Activated T-cell treated with anti-CD3 and anti-CD28 coated beads, Interleukin-2, amount 50 U/mL, for 24 hours (primary cell): ENCODE data around the gene C21orf58.
"Not testable (repeated sequence)": the region's sequence is repeated elsewhere in the genome, so short reads cannot be mapped to it uniquely, and the experiment has no call there.

Source experiments
- DNase-seq: peaks from one replicate; pipeline ENCODE4 v3.0.0-alpha.2; 2020
- H3K27ac Mint-ChIP-seq: 2 replicates; pipeline ENCODE4 v1.8.0; 2020; ENCODE audit warnings: mild to moderate bottlenecking, mixed read lengths
- H3K27me3 Mint-ChIP-seq: 2 replicates; pipeline ENCODE4 v1.8.0; 2020; ENCODE audit warnings: mixed read lengths
- H3K36me3 Mint-ChIP-seq: 2 replicates; pipeline ENCODE4 v1.8.0; 2020; ENCODE audit warnings: low read depth, mixed read lengths
- H3K4me1 Mint-ChIP-seq: 2 replicates; pipeline ENCODE4 v1.8.0; 2020; ENCODE audit warnings: low read depth, mixed read lengths
- H3K4me3 Mint-ChIP-seq: 2 replicates; pipeline ENCODE4 v1.8.0; 2020; ENCODE audit warnings: mild to moderate bottlenecking, moderate library complexity, mixed read lengths
- H3K9me3 Mint-ChIP-seq: 2 replicates; pipeline ENCODE4 v1.8.0; 2020; ENCODE audit warnings: mixed read lengths

The C21orf58 gene

GRCh38 chr21:46323227-46323709, 402 bp downstream of the C21orf58 start:
- Mint-ChIP-seq H3K9me3 (no peaks in the 10 kb centered on the region), H3K27me3 (no peaks in the 10 kb centered on the region), H3K4me3 (peak overlapping the region; percentile 95), H3K36me3 (peaks cover 58% of the 10 kb centered on the region), H3K4me1 (peaks cover 34% of the 10 kb centered on the region), H3K27ac (peak overlapping the region; percentile 93)
- DNase-seq, result no peak

GRCh38 chr21:46322351-46323226, 1.1 kb downstream of the C21orf58 start:
- Mint-ChIP-seq H3K4me1 (peaks cover 34% of the 10 kb centered on the region), H3K27me3 (no peaks in the 10 kb centered on the region), H3K36me3 (peaks cover 51% of the 10 kb centered on the region), H3K27ac (peak overlapping the region; percentile 93), H3K9me3 (no peaks in the 10 kb centered on the region), H3K4me3 (peak overlapping the region; percentile 95)
- peak; percentile 54 for DNase-seq

GRCh38 chr21:46320331-46320801, 3.3 kb downstream of the C21orf58 start:
- no peak overlapping the region for H3K27ac Mint-ChIP-seq
- DNase-seq, result no peak

GRCh38 chr21:46319186-46319585, 4.5 kb downstream of the C21orf58 start:
- Mint-ChIP-seq H3K9me3 (no peaks in the 10 kb centered on the region), H3K27me3 (no peaks in the 10 kb centered on the region), H3K27ac (no peak overlapping the region), H3K4me3 (no peak overlapping the region), H3K36me3 (peaks cover 39% of the 10 kb centered on the region), H3K4me1 (peaks cover 19% of the 10 kb centered on the region)
- no peak for DNase-seq

More at GRCh38 chr21:46320331-46320801, 3.3 kb downstream of the C21orf58 start:
- H3K27me3 Mint-ChIP-seq, result no peaks in the 10 kb centered on the region
- no peaks in the 10 kb centered on the region for H3K9me3 Mint-ChIP-seq
- peaks cover 38% of the 10 kb centered on the region for H3K36me3 Mint-ChIP-seq
- H3K4me1 Mint-ChIP-seq, result peaks cover 20% of the 10 kb centered on the region
- H3K4me3 Mint-ChIP-seq, result peak overlapping the region; percentile 48

- Mint-ChIP-seq H3K27me3 (no peaks in the 10 kb centered on the region), H3K9me3 (no peaks in the 10 kb centered on the region), H3K27ac (no peak overlapping the region), H3K4me1 (peaks cover 19% of the 10 kb centered on the region), H3K36me3 (peaks cover 42% of the 10 kb centered on the region), H3K4me3 (no peak overlapping the region)
- DNase-seq, result no peak
Observed at GRCh38 chr21:46318464-46318845, 5.2 kb downstream of the C21orf58 start.

- no peak overlapping the region for H3K4me3 Mint-ChIP-seq
- peaks cover 19% of the 10 kb centered on the region for H3K4me1 Mint-ChIP-seq
- DNase-seq, result no peak
- no peaks in the 10 kb centered on the region for H3K9me3 Mint-ChIP-seq
- H3K36me3 Mint-ChIP-seq, result peaks cover 40% of the 10 kb centered on the region
- no peaks in the 10 kb centered on the region for H3K27me3 Mint-ChIP-seq
- H3K27ac Mint-ChIP-seq, result no peak overlapping the region
Observed at GRCh38 chr21:46317710-46318463, 5.8 kb downstream of the C21orf58 start.

- peaks cover 32% of the 10 kb centered on the region for H3K36me3 Mint-ChIP-seq
- H3K4me1 Mint-ChIP-seq, result peaks cover 12% of the 10 kb centered on the region
- no peak overlapping the region for H3K27ac Mint-ChIP-seq
- DNase-seq, result no peak
- no peak overlapping the region for H3K4me3 Mint-ChIP-seq
- H3K9me3 Mint-ChIP-seq, result no peaks in the 10 kb centered on the region
- no peaks in the 10 kb centered on the region for H3K27me3 Mint-ChIP-seq
Observed at GRCh38 chr21:46316708-46317324, 6.9 kb downstream of the C21orf58 start.

GRCh38 chr21:46314441-46315020, 9.1 kb downstream of the C21orf58 start:
- peaks cover 26% of the 10 kb centered on the region for H3K36me3 Mint-ChIP-seq
- no peaks in the 10 kb centered on the region for H3K27me3 Mint-ChIP-seq
- DNase-seq, result no peak
- no peaks in the 10 kb centered on the region for H3K9me3 Mint-ChIP-seq
- H3K4me1 Mint-ChIP-seq, result no peaks in the 10 kb centered on the region
- H3K27ac Mint-ChIP-seq, result no peak overlapping the region
- no peak overlapping the region for H3K4me3 Mint-ChIP-seq

GRCh38 chr21:46312949-46313348, 10.7 kb downstream of the C21orf58 start:
- DNase-seq, result no peak
- Mint-ChIP-seq H3K9me3 (no peaks in the 10 kb centered on the region), H3K27me3 (no peaks in the 10 kb centered on the region), H3K36me3 (peaks cover 35% of the 10 kb centered on the region), H3K4me3 (no peak overlapping the region), H3K4me1 (no peaks in the 10 kb centered on the region), H3K27ac (no peak overlapping the region)

- DNase-seq, result no peak
- Mint-ChIP-seq H3K36me3 (peaks cover 44% of the 10 kb centered on the region), H3K27ac (no peak overlapping the region), H3K4me1 (no peaks in the 10 kb centered on the region), H3K27me3 (no peaks in the 10 kb centered on the region), H3K4me3 (no peak overlapping the region), H3K9me3 (no peaks in the 10 kb centered on the region)
Observed at GRCh38 chr21:46311568-46311967, 12.1 kb downstream of the C21orf58 start.

GRCh38 chr21:46310260-46310659, 13.4 kb downstream of the C21orf58 start:
- H3K36me3 Mint-ChIP-seq, result peaks cover 43% of the 10 kb centered on the region
- not testable (repeated sequence) for DNase-seq, H3K4me1 Mint-ChIP-seq, H3K4me3 Mint-ChIP-seq, H3K9me3 Mint-ChIP-seq, H3K27me3 Mint-ChIP-seq, H3K27ac Mint-ChIP-seq

- DNase-seq, result no peak
- no peak overlapping the region for H3K4me3 Mint-ChIP-seq
- peaks cover 48% of the 10 kb centered on the region for H3K36me3 Mint-ChIP-seq
- no peak overlapping the region for H3K27ac Mint-ChIP-seq
- no peaks in the 10 kb centered on the region for H3K27me3 Mint-ChIP-seq
- no peaks in the 10 kb centered on the region for H3K4me1 Mint-ChIP-seq
- H3K9me3 Mint-ChIP-seq, result no peaks in the 10 kb centered on the region
Observed at GRCh38 chr21:46308431-46308830, 15.2 kb downstream of the C21orf58 start.

GRCh38 chr21:46307625-46308024, 16.0 kb downstream of the C21orf58 start:
- Mint-ChIP-seq H3K4me3 (no peak overlapping the region), H3K36me3 (peaks cover 46% of the 10 kb centered on the region), H3K27ac (no peak overlapping the region), H3K9me3 (no peaks in the 10 kb centered on the region), H3K27me3 (no peaks in the 10 kb centered on the region), H3K4me1 (no peaks in the 10 kb centered on the region)
- DNase-seq, result no peak

- H3K36me3 Mint-ChIP-seq, result peaks cover 58% of the 10 kb centered on the region
- no peaks in the 10 kb centered on the region for H3K9me3 Mint-ChIP-seq
- no peaks in the 10 kb centered on the region for H3K4me1 Mint-ChIP-seq
- H3K27ac Mint-ChIP-seq, result no peak overlapping the region
- no peak overlapping the region for H3K4me3 Mint-ChIP-seq
- no peak for DNase-seq
- no peaks in the 10 kb centered on the region for H3K27me3 Mint-ChIP-seq
Observed at GRCh38 chr21:46304955-46305354, 18.7 kb downstream of the C21orf58 start.
